Activated B cell treated with CpG ODN at 0.5 μM for 24 hours (primary cell): Measurements from ENCODE around the gene SLC41A3. TPM values are rescaled to one million over a fixed set of nuclear protein-coding genes. Genes with fewer than 3 reads are reported as not detected.

Source experiments
- ATAC-seq: fragments of 200-7000 bp; cut with Tn5 transposase; one replicate; pipeline ENCODE4 v1.10.0; 2021; ENCODE audit warnings: low read depth, mild to moderate bottlenecking, moderate library complexity
- CTCF ChIA-PET: fragments of 350-600 bp; sonication (Branson Sonifier 250); formaldehyde crosslinking; loops from one replicate; lab custom pipeline; 2021; ENCODE audit warnings: antibody characterized with exemption; lab: Charles Lee
- POLR2A ChIA-PET: fragments of 350-600 bp; sonication (Branson Sonifier 250); formaldehyde crosslinking; loops from one replicate; lab custom pipeline; 2021; ENCODE audit warnings: antibody characterized with exemption; lab: Charles Lee
- DNase-seq: peaks from one replicate; pipeline ENCODE4 v3.0.0; 2022
- H3K27ac Mint-ChIP-seq: one replicate; pipeline ENCODE4 v1.8.0; 2020; ENCODE audit warnings: mixed read lengths
- H3K27me3 Mint-ChIP-seq: one replicate; pipeline ENCODE4 v1.8.0; 2021; ENCODE audit warnings: mixed read lengths
- H3K36me3 Mint-ChIP-seq: one replicate; pipeline ENCODE4 v1.8.0; 2021; ENCODE audit warnings: low read depth, mixed read lengths
- H3K4me1 Mint-ChIP-seq: one replicate; pipeline ENCODE4 v1.8.0; 2021; ENCODE audit warnings: mixed read lengths
- H3K4me3 Mint-ChIP-seq: one replicate; pipeline ENCODE4 v1.8.0; 2020; ENCODE audit warnings: mild to moderate bottlenecking, mixed read lengths
- H3K9me3 Mint-ChIP-seq: one replicate; pipeline ENCODE4 v1.8.0; 2020; ENCODE audit warnings: mixed read lengths
- intact Hi-C: fragments of 100-400 bp; cut with micrococcal nuclease; formaldehyde crosslinking; loops from one replicate; pipeline ENCODE4 v1.15.1; 2024
- total RNA-seq: library from RNA; stranded (reverse); gene quantifications from 2 replicates; pipeline ENCODE4 v1.2.3, GENCODE V29; 2022
- TF ChIP-seq, protein P1 (sequence below): fragments of 200-600 bp; IDR thresholded peaks from one replicate; pipeline ENCODE4 v1.8.0; 2022; ENCODE audit warnings: antibody characterized with exemption, mild to moderate bottlenecking

The SLC41A3 gene
- total RNA-seq, 1 donor from 2014 or later: 36.2 TPM

DNA sequence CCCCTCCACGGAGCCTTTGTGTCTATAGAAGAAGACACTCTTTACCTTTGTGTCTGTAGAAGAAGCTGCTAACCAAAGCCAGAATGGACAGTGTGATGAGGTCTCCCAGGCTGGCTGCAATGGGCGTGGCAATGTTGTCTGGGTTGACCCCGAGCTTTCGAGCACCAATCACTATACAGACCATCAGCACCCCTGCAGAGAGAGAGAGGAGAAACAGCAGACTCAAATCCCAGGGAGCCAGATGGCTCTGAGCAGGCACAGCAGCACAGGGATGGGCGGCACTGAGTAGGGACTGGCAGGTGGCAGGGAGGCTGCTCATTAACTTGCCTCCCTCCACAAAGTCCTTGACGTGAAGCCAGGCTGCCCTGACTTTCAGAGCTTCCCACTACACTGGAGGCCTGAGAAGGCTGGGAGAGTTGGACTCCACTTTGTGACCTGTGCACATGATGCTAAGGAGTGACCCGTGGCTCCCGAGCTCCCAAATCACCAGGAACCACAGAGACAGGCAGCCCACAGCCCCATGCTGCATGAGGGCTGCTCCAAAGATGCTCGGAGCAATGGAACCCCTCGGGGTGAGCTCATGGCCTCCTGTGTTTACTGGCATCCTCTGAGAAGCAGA is 61.1 kb downstream of the SLC41A3 start:
- ChIA-PET POLR2A (no interaction called here), CTCF (no interaction called here)
- peaks cover 16% of the 10 kb centered on the region for H3K4me1 Mint-ChIP-seq
- no peak overlapping the region for H3K4me3 Mint-ChIP-seq
- ATAC-seq (no peak), DNase-seq (no peak)
- peaks cover 66% of the 10 kb centered on the region for H3K36me3 Mint-ChIP-seq
- no peak overlapping the region for H3K27ac Mint-ChIP-seq
- peaks cover 6% of the 10 kb centered on the region for H3K9me3 Mint-ChIP-seq
- no peaks in the 10 kb centered on the region for H3K27me3 Mint-ChIP-seq
- TF ChIP-seq, protein P1, sequence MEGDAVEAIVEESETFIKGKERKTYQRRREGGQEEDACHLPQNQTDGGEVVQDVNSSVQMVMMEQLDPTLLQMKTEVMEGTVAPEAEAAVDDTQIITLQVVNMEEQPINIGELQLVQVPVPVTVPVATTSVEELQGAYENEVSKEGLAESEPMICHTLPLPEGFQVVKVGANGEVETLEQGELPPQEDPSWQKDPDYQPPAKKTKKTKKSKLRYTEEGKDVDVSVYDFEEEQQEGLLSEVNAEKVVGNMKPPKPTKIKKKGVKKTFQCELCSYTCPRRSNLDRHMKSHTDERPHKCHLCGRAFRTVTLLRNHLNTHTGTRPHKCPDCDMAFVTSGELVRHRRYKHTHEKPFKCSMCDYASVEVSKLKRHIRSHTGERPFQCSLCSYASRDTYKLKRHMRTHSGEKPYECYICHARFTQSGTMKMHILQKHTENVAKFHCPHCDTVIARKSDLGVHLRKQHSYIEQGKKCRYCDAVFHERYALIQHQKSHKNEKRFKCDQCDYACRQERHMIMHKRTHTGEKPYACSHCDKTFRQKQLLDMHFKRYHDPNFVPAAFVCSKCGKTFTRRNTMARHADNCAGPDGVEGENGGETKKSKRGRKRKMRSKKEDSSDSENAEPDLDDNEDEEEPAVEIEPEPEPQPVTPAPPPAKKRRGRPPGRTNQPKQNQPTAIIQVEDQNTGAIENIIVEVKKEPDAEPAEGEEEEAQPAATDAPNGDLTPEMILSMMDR: no peak
- intact Hi-C loops: loop anchor here (5.0 kb wide), 1 partner anchor 819 kb away; no protein-coding TSS in a partner anchor

DNA sequence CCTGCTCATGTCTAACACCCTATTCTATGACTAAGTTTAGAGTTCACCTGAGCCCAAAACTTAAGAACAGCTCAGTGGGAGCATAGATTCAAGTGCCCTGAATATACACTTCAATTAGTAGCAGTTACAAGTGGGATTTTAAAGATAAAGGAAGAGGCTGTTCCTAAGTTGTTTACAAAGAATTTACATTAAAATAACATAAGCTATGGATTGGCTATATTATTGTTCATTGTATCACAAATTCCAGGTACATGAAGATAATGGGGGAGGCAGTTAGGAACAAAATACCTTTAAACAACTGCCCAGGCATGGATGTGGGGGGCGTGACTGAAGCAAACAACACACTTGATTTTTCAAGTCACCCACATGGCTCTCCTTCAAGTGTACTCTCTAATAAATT is 62.2 kb downstream of the SLC41A3 start:
- H3K4me1 Mint-ChIP-seq: peaks cover 12% of the 10 kb centered on the region
- POLR2A ChIA-PET: no interaction called here

DNA sequence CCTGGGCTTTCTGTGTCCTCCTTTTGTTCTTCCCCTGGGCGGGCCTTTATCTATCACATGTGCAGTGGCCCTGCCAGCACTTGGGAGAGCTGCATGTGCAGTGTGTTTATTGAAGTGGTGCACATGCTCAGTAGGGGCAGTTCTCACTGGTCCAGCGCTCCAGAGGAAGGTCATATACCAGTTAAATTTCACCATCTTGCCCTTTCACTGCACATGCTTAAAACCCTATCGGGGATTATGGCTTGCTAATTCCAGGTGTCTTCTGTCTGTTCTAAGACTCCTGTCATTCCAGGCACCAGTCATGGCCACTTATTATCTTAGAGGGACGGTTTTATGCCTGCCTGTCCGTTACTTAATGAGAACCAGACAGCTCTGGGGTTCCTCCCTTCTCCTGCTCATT is 62.7 kb downstream of the SLC41A3 start:
- H3K36me3 Mint-ChIP-seq: peaks cover 60% of the 10 kb centered on the region
- H3K9me3 Mint-ChIP-seq: no peaks in the 10 kb centered on the region
- intact Hi-C loops: loop anchor here (5.0 kb wide), 1 partner anchor 821 kb away; no protein-coding TSS in a partner anchor
- ChIA-PET CTCF (no interaction called here), POLR2A (no interaction called here)
- H3K27me3 Mint-ChIP-seq: no peaks in the 10 kb centered on the region
- no peak overlapping the region for H3K27ac Mint-ChIP-seq
- DNase-seq: no peak
- H3K4me1 Mint-ChIP-seq: peaks cover 8% of the 10 kb centered on the region
- no peak overlapping the region for H3K4me3 Mint-ChIP-seq
- ATAC-seq: no peak
- TF ChIP-seq, protein P1: no peak

More for the DNA sequence above, 62.2 kb downstream of the SLC41A3 start:
- Mint-ChIP-seq H3K4me3 (no peak overlapping the region), H3K36me3 (peaks cover 62% of the 10 kb centered on the region), H3K27ac (no peak overlapping the region), H3K27me3 (no peaks in the 10 kb centered on the region), H3K9me3 (no peaks in the 10 kb centered on the region)
- ATAC-seq (no peak), DNase-seq (no peak)
- TF ChIP-seq, protein P1: no peak
- intact Hi-C loops: loop anchor here (5.0 kb wide), 1 partner anchor 821 kb away; no protein-coding TSS in a partner anchor
- CTCF ChIA-PET: no interaction called here

DNA sequence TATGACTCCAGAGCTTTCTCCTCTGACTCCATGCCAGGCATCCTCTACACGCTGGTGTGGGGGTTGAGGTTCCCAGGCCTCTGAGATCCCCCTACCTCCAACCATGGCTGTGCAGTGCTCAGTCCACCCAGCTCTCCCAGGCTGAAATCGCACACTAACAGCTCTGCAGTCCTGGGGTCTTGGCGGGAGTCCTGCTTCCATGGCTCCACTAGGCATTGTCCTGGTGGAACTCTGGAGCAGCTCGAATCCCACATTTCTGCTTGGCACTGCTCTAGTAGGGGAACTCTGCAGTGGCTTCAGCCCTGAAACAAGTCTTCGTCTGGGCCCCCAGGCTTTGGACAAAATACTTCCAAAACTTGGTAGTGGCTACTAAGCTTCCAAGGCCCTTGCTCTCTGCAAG is 64.2 kb downstream of the SLC41A3 start:
- ATAC-seq (no peak), DNase-seq (no peak)
- TF ChIP-seq, protein P1: no peak
- H3K4me1 Mint-ChIP-seq: no peaks in the 10 kb centered on the region
- H3K27ac Mint-ChIP-seq: no peak overlapping the region
- H3K9me3 Mint-ChIP-seq: no peaks in the 10 kb centered on the region
- peaks cover 60% of the 10 kb centered on the region for H3K36me3 Mint-ChIP-seq
- H3K4me3 Mint-ChIP-seq: no peak overlapping the region
- CTCF ChIA-PET: no interaction called here
- no peaks in the 10 kb centered on the region for H3K27me3 Mint-ChIP-seq
- intact Hi-C loops: loop anchor here (5.0 kb wide), 1 partner anchor 823 kb away; no protein-coding TSS in a partner anchor
- POLR2A ChIA-PET: no interaction called here

GRCh38 chr3:126018995-126019394 is 64.9 kb downstream of the SLC41A3 start:
- peaks cover 59% of the 10 kb centered on the region for H3K36me3 Mint-ChIP-seq
- CTCF ChIA-PET: no interaction called here
- TF ChIP-seq, protein P1: no peak

More at GRCh38 chr3:126018995-126019394, 64.9 kb downstream of the SLC41A3 start:
- DNase-seq: no peak
- intact Hi-C loops: no loop called here
- POLR2A ChIA-PET: no interaction called here
- Mint-ChIP-seq H3K9me3 (no peaks in the 10 kb centered on the region), H3K4me1 (no peaks in the 10 kb centered on the region), H3K27me3 (no peaks in the 10 kb centered on the region), H3K4me3 (no peak overlapping the region), H3K27ac (no peak overlapping the region)
- no peak for ATAC-seq
